GM21526 (cell line): ENCODE results near the gene GALR2.

Experiments used
- ATAC-seq: cut with Tn5 transposase; IDR thresholded peaks from one replicate; pipeline ENCODE4 v1.9.1; 2021; ENCODE audit warnings: moderate library complexity; ENCODE audit not compliant: unreplicated experiment, low FRiP score

Gene GALR2

GRCh38 chr17:76123749-76124581 lies 49.4 kb downstream of the GALR2 start:
- ATAC-seq = no peak

- ATAC-seq = no peak
These were observed 50.2 kb downstream of the GALR2 start for GRCh38 chr17:76124582-76125390.

- no peak for ATAC-seq
These were observed 50.8 kb downstream of the GALR2 start for GRCh38 chr17:76125391-76125675.

GRCh38 chr17:76125922-76126321 lies 51.3 kb downstream of the GALR2 start:
- no peak for ATAC-seq
